HG03135 (cell line): Measurements from ENCODE around the gene ADI1.
"Not testable (repeated sequence)": the region's sequence is repeated elsewhere in the genome, so short reads cannot be mapped to it uniquely, and the experiment has no call there.

Source experiments
- ATAC-seq: cut with Tn5 transposase; IDR thresholded peaks from one replicate; pipeline ENCODE4 v1.9.1; 2021; ENCODE audit warnings: mild to moderate bottlenecking, moderate library complexity; ENCODE audit not compliant: unreplicated experiment

Gene ADI1

GRCh38 chr2:3450385-3451010, 68.8 kb downstream of the ADI1 start:
- no peak for ATAC-seq

- no peak for ATAC-seq
These were observed 69.4 kb downstream of the ADI1 start for GRCh38 chr2:3449936-3450335.

GRCh38 chr2:3449086-3449485, 70.2 kb downstream of the ADI1 start:
- ATAC-seq, result no peak

GRCh38 chr2:3448441-3448911, 70.9 kb downstream of the ADI1 start:
- not testable (repeated sequence) for ATAC-seq

- ATAC-seq, result no peak
These were observed 71.5 kb downstream of the ADI1 start for GRCh38 chr2:3447789-3448317.
